Glomerular endothelial cell (primary cell): ENCODE results near the gene MTURN. TPM values are rescaled to one million over a fixed set of nuclear protein-coding genes. Genes with fewer than 3 reads are reported as not detected.
"Not testable (repeated sequence)": the region's sequence is repeated elsewhere in the genome, so short reads cannot be mapped to it uniquely, and the experiment has no call there.

Source experiments
- DNase-seq: peaks from one replicate; pipeline ENCODE4 v3.0.0-alpha.2; 2011; ENCODE audit warnings: low read depth, low spot score; ENCODE audit errors: extremely low read depth
- total RNA-seq: library from RNA; depleted of rRNA; stranded (reverse); fragments of >200 nt; gene quantifications from 2 replicates; pipeline ENCODE4 v1.2.3, GENCODE V29; 2015

Gene MTURN
- total RNA-seq, 1 donor from 2014 or later: 6.6 TPM

DNA sequence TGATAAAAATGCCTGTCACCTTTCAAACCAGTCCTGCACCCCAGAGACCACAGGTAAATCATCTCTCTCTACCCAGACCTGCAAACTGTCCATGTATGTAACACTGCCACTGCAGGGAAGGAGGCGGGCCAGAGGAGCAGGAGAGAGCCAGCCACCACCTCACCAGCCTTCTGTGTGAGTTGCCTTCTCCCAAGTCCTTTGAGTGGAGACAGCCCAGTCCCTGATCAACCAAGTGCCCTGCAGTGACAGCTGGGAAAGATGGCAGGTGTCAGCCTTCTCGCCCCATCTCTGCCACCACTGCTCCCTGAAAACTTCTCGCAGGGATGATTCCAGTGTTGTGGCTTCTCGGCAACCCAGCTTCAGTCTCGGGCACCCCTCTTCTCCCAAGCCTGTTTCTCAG, 42.4 kb downstream of the MTURN start:
- DNase-seq: no peak

DNA sequence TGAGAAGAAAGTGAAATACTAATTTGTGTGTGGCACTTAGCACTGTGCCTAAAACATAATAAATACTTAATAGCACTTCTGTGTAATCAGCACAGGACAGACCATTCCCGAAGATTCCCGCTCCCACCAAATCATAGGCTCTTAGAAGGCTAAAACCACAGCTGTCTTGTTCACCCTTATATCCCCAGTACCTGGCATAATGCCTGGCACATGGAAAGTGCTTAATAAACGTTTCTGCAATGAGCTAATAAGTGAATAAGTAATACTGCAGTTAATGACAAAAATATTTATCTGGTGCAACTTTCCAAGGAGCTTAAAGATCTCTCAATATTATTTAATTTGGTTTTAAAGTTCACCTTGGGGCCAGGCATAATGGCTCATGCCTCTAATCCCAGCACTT, 43.2 kb downstream of the MTURN start:
- no peak for DNase-seq

DNA sequence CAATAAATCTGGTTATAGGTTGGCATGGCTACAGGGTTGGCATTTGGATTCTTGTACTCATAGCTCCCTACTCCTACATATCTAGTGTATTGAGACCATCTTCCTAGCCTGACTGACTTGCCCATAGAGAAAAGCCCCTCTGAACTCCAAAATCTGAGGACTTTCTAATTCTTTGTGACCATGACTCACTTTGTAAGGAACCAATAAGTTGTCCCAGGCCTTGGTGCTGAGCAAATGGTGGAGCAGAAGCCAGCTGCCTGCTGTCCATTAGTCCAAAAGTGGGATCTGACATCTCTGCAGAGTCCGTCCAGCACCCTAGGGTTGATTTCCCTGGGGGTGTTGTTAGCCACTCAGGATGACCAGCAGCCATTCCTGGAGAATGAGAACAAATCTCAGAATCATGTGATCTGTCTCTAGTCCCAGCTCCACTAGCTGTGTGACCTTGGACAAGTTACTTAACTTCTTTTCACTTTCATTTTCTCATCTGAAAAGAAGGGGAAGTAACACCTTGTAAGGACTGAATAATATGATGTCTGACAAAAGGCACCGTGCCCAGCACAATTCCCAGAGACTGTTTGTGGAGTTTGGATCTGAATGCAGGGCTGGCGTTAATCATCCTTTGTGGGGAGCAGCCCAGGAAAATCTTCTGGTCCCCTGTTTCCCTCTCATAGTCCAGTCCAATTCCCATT, 44.1 kb downstream of the MTURN start:
- DNase-seq: no peak

DNA sequence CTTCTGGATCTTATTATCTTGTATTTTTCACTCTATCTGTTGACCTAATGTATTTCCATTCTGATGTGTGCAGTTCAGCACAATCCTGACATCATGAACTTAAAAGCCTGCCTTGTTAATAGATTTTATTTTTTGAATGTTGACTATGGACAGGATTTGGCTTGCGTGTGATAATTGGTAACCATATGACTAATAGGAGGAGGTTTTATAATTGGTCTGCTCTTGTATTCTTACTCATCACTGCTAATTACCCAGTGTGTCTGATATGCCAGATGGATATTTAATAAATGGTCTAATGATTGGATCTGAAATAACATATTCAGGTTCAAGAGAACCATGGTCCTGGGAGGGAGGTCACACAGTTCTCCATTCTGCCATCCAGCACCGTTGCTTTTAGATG, 45.9 kb downstream of the MTURN start:
- DNase-seq: no peak

DNA sequence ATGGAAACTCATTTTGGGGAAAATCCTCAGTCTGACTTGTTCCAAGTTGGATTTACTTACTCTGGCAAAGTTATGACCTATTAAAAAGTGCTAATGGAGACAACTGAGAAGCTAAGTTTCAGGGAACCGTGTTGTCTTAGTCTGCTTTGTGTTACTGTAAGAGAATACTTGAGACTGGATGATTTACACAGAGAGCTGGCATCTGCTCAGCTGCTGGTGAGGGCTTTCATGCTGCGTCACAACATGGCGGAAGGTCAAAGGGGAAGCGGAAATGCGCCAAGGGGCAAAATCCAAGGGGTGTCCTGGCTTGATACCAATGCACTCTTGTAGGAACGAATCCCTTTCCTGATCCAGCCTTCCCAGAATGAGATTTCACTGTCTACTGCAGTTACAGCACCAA, 46.4 kb downstream of the MTURN start:
- DNase-seq: no peak

DNA sequence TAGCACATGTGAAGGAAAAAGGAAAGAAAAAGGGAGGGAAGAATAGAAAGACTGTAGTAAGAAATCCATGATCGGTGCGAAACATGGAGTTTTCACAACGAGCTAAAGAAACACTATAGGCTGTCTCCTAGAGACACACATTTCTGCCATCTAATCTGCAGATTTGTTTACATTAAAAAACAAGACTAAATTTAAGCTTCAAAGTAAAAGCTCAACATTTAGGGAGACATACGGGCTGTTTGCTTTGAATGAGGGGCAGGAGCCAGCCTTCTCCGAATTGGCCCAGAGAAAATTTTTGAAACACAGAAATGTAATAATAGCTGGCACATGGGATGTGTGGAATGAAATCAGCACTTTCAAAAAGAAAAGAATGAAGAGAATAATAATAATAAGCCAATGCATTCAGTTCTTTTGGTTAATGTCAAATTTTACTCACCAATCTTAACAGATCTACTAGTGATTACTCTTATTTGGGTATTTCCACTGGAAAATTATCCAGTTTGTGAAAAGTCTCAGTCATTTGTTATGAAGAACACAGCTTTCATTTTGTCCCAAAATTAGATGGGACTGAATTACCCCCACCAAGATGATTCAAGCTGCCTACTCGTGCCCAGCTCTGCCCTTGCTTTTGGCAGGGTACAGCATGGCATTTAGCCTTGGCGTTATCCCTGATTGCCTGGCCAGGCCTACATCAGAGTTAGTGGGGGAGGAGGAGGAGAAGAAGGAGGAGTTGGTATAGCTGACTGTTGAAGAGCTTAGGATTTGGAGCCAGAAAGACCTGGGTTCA, 47.1 kb downstream of the MTURN start:
- no peak for DNase-seq

DNA sequence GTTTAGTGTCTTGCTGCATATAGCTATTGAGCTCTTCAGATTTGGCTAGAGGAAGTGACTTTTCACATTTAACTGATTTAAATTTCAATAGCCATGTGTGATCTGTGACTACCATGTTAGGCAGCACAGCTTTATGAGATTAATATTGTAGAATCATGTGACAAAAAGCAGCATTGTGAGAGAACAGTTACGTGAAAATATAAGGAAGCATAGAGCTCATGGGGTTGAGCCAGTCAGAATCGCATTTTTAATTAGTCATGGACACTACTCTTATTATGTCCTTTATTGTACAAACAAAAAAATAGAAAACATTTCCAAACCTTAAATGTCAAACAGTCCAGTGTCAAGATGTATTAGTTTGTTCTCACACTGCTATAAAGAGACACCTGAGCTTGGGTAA, 48.0 kb downstream of the MTURN start:
- DNase-seq: no peak

DNA sequence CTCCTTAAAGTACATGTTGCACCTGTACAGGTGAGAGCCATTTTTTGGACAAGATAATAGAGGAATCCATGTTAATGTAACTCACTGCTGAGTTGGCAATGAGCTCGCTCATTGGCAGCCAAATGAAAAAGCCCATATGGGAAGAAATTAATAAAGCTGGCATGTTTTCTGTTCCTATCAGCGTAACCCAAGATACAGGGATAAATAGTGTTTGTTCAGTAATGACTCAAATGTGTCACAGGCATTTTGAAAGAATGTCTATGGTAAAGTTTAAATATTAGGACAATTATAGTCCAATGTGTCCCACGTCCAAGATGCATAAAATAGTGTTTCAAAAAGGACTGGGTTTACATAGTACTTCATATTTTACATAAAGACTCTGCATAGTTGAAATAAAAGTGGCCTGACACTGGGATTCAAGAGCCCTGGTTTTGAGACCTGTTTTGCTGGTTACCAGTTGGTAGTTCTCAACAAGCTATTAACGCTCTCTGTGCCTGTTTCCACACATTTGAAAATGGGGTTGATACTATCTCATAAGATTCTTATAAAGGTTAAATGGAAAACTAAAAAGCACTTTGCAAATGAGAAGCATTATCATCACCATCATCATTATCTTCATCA, 49.1 kb downstream of the MTURN start:
- no peak for DNase-seq

DNA sequence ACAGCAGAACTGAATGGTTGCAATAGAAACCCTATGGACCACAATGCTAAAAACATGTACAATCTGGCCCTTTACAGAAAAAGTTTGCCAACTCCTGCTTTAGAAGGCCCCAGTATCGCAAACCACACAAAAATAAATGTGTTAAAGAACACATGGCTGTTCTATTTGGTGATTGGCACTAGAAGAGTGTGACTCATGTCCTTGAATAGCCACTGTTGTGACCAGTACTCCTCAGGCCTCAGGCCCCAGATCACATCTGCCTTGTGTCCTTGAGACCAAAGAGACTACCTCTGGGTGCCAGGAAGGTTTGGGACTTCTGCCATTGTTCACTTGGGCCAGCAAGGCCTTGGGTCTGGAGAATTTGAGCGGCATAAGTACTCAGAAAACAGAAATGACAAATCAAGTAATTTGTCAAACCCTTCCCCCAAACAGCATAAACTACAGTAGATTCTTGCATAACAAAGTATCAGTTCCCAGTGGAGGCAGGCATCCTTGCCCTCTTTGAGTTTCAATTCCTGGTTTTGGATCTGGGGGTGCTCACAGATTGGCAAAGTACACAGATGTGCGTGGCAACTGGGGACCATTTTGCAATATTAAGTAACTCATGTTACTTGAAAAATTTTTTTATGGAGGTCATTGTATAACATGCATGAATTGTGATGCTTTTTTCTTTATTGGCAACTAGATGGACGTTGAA, 50.2 kb downstream of the MTURN start:
- no peak for DNase-seq

DNA sequence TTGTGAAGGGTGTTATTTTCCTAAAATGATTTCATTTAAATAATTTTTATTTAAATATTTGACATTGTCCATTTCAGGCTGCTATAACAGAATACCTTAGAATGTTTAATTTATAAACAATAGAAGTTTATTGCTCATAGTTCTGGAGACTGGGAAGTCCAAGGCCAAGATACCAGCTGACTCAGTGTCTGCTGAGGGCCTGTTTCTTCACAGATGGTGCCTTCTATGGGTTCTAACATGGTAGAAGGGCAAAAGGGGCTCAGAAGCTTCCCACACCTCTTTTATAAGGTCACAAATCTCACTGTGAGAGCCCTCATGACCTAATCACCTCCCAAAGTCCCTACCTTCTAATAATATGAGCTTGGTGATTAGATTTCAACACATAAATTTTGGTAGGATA, 50.7 kb downstream of the MTURN start:
- DNase-seq: no peak

DNA sequence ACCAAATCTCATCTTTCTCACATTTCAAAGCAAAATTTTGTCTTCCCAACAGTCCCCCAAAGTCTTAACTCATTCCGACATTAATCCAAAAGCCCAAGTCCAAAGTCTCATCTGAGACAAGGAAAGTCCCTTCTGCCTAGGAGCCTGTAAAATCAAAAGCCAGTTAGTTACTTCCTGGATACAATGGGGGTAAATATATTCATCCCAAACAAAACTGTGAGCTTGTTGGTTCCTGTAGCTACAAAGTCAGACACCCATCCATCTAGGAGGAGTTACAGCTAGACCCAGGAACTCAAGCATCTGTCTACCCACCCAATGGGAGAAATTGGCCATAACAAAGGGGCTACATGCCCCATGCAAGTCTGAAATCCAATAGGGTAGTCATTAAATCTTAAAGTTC, 51.9 kb downstream of the MTURN start:
- DNase-seq: no peak

DNA sequence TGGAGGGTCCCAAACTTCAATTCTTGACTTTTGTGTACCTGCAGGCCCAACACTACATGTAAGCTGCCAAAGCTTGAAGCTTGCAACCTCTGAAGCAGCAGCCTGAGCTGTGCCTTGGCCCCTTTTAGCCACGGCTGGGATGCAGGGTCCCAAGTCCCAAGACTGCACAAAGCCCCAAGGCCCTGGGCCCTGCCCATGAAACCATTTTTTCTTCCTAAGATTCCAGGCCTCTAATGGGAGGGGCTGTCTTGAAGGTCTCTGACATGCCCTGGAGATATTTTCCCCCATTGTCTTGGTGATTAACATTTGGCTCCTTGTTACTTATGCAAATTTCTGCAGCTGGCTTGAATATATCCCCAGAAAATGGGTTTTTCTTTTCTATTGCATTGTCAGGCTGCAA, 52.7 kb downstream of the MTURN start:
- DNase-seq: no peak

DNA sequence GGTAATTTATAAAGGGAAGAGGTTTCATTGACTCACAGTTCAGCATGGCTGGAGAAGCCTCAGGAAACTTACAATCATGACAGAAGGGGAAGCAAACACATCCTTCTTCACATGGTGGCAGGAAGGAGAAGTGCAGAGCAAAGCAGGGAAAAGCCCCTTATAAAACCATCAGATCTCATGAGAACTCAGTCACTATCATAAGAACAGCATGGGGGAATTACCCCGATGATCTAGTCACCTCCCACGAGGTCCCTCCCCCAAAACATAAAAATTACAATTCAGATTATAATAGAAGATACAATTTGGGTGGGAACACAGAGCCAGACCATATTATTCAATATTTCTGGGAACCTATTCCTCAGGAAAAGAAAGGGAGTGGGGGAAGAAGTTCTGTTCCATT, 53.6 kb downstream of the MTURN start:
- DNase-seq: not testable (repeated sequence)

DNA sequence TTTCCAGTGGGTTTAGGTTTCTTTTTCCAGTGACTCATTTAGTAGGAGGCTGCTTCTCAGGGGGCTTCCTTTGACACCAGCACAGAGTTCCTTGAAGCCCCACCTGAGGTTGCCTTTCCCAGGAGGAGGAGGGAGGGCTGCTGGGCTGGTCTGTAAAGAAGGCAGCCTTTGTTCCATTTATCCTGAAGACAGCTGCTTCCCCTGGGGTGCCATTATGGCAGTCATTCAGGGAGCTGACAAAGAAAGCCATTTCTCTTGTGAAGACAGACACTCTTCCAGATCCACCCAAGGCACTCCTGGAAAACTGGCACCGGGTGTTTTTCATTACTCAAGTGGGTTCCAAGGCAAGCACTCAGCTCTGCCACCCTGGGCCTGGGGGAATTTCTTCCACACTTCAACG, 54.0 kb downstream of the MTURN start:
- no peak for DNase-seq

DNA sequence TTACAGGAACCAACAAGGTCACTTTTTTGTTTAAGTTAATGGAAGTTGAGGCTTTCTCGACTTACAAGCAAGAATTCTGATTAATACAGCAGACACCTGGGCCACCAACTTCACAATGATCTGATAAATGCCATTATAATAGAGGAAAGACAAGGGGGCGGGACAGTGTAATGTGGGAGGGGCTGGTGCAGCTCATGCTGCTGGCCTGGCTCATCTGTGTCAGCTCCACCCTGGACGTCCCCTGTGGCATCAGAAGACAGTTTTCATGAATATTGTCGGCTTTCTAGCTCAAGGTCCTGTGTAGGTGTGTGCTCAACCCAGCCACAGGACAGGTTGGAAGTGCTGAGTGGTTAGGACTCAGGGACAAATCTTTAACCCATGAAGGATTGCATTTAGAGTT, 57.0 kb downstream of the MTURN start:
- no peak for DNase-seq

DNA sequence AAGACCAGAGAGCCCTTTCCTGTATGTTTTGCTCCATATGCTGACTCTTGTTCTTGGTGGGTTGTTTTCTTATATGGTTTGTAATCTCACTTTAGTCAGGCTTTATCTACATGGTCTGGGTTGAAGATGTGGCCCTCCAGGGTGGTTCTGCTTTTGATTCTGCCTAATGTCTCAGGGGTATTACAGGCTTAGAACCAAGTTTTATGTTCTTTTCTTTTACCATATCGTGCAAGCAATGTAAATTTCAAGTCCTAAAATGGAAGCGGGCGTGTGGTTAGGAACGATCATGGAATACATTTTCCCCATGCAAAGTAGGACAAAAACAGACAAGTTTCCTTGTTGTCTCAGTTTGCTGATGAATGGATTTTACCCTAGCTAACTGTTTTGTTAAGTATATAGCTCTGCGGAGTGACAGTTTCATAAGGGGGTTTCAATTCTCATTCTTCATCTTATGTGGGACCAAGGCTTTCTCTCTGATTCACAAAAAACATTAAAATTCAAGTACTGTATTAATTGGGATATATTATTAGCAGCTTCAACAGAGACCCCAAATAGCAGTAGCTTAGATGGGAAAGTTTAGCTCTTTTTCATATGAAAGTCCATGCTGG, 58.7 kb downstream of the MTURN start:
- no peak for DNase-seq

DNA sequence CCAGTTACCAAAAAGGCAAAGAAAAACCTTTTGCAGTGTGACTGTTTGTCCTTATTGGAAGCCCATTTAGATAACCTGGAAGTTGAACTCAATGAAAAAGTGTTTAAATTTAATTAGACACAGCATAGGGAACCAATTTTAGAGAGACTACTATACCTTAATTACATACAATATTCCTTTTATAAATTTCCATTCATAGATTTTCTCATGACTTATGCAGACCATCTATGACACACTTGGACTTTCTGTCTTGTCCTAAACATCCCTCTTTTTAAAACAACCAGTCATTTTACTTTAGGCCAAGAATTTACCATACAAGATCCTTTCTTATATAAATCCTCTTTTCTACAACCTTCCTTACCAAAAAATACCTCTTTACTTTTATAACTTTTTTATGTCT, 61.6 kb downstream of the MTURN start:
- no peak for DNase-seq

DNA sequence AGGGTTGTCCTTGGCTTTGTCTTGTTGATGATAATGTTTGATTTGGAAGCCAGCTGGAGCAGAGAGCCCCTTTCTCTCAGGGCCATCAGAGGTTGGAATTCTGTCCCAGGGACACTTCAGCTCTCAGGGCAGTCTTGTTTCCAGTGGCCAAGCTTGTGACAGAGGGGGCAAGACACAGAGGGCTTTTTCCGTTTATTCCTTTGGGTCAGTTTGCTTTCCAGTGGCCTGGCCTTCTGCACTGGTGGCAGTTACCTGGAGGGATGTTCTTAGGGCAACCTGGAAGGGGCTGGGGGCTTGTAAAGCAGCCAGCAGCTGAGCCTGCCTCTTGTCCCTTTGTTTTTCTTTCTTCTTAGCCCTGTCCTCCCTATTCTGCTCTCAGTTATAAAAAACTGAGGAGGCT, 62.7 kb downstream of the MTURN start:
- DNase-seq: no peak

DNA sequence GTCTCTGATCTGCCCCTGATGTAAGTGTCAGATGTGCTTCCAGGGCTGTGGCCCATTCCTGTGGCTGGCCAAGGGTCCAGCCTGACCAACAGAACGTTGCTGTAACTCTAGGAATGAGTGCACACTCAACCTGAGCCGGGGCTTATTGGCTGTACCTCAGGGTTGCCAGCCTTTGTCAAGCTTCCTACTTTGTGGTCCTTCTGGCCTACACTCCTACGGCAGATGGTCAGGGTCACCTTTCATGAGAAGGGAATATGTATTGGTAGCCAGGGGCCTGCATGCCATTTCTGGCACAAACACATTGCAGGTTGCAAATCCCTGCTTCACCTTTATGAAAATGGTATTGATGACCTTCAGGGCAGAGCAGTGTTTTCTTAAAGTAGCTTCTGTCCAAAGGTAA, 64.5 kb downstream of the MTURN start:
- no peak for DNase-seq

DNA sequence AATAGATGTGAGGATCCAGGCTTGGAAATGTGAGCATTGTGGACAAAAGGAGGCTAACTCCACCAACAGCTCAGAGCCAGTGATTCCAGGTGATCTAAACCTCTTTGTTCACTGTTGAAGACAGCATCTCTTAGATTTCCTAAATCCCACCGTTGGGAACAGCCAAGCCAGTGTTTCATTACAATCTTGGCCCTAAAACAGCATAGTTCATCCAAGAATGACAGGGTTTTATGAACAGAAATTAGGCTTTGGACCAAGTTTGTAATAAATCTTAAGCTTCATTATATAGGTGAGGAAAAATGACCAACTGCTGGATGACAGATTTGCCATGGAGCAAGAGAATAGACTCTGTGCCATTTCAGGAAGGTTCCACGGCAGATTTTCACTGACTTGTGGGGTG, 65.8 kb downstream of the MTURN start:
- no peak for DNase-seq

DNA sequence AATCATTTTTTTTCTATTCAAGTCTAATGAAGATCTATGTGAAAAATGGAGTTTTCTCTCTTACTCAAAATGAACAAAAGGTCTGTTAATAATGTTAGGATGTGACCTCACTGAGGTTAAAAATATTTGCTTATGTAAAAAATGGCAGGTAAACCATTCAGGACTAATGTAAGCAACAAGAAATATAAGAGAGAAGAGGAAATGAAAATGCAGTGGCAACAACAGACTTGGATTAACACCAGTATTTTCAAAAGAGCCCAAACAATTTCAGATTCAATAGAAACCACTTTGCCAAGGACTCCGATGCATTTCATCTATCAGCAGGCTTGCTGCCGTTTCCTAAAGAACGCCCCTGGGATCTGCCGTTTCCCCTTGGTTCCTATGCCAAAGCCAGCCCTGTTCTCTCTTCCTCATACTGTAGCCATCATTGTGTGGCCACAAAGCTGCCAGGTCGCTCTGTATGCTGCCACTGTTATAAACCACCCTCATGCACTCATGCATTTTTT, 66.4 kb downstream of the MTURN start:
- no peak for DNase-seq
